Measurements from ENCODE around the gene LMNB1. TPM values are rescaled to one million over a fixed set of nuclear protein-coding genes. Genes with fewer than 3 reads are reported as not detected.
"Not testable (repeated sequence)": the region's sequence is repeated elsewhere in the genome, so short reads cannot be mapped to it uniquely, and the experiment has no call there.

Gene LMNB1
- total and polyA plus RNA-seq, 4 donors, result 1.1 to 8.9 (median 4.1) TPM

GRCh38 chr5:126774595-126774994 is 2.3 kb upstream of the LMNB1 start:
- WGBS, 2 donors, result 96 to 97% methylated on average over 14 of the region's 14 CpGs
- H3K9me3 ChIP-seq (ENCODE audit: control insufficient read depth, low read length); ATAC-seq (ENCODE audit: low FRiP score); H3K4me1 ChIP-seq (ENCODE audit: control insufficient read depth in 1 of 2, insufficient read depth in 2 of 2, low read length in 2 of 2); intact Hi-C loops (cut with DNase I); DNase-seq; H3K4me3 ChIP-seq (ENCODE audit: low read length in 2 of 2); H3K36me3 ChIP-seq (ENCODE audit: control insufficient read depth in 1 of 2, insufficient read depth in 2 of 2, low read length in 1 of 2); H3K27ac ChIP-seq (ENCODE audit: low read depth in 1 of 2, low read length in 2 of 2); H3K27me3 ChIP-seq (ENCODE audit: control insufficient read depth in 1 of 2, insufficient read depth in 2 of 2, low read length in 1 of 2): not testable (repeated sequence)

- 0% methylated on average over 87 to 93 of the region's 93 CpGs for WGBS, 2 donors
- peak; percentile 70 to 85 for DNase-seq
These were observed 480 bp downstream of the LMNB1 start for GRCh38 chr5:126777257-126777974.

GRCh38 chr5:126777975-126778674 is 1.2 kb downstream of the LMNB1 start:
- peak; percentile 80 for ATAC-seq (ENCODE audit: low FRiP score)
- Histone ChIP-seq H3K4me1 (ENCODE audit: control insufficient read depth in 1 of 2, insufficient read depth in 2 of 2, low read length in 2 of 2) (peaks cover 0 to 3% of the 10 kb centered on the region in 2 donors), H3K4me3 (ENCODE audit: low read length in 2 of 2) (peak overlapping the region; percentile 57 to 77), H3K36me3 (ENCODE audit: control insufficient read depth in 1 of 2, insufficient read depth in 2 of 2, low read length in 1 of 2) (no peaks in the 10 kb centered on the region), H3K27me3 (ENCODE audit: control insufficient read depth in 1 of 2, insufficient read depth in 2 of 2, low read length in 1 of 2) (no peaks in the 10 kb centered on the region), H3K9me3 (ENCODE audit: control insufficient read depth, low read length) (no peaks in the 10 kb centered on the region), H3K27ac (ENCODE audit: low read depth in 1 of 2, low read length in 2 of 2) (peak overlapping the region in 1 of 2 donors; percentile 27)
- DNase-seq, result peak; percentile 94 to 95
- 0% methylated on average over 55 to 66 of the region's 66 CpGs for WGBS, 2 donors
- intact Hi-C loops (cut with DNase I), result loop anchor here (2.0 to 5.0 kb wide), 2 partner anchors 101 to 251 kb away; no protein-coding TSS in a partner anchor

More at GRCh38 chr5:126777257-126777974, 480 bp downstream of the LMNB1 start:
- H3K4me3 ChIP-seq (ENCODE audit: low read length in 2 of 2), result peak overlapping the region; percentile 57 to 77
- H3K36me3 ChIP-seq (ENCODE audit: control insufficient read depth in 1 of 2, insufficient read depth in 2 of 2, low read length in 1 of 2), result no peaks in the 10 kb centered on the region
- peaks cover 0 to 3% of the 10 kb centered on the region in 2 donors for H3K4me1 ChIP-seq (ENCODE audit: control insufficient read depth in 1 of 2, insufficient read depth in 2 of 2, low read length in 2 of 2)
- H3K27ac ChIP-seq (ENCODE audit: low read depth in 1 of 2, low read length in 2 of 2), result peak overlapping the region in 1 of 2 donors; percentile 64
- ATAC-seq (ENCODE audit: low FRiP score), result peak; percentile 69
- intact Hi-C loops (cut with DNase I), result loop anchor here (2.0 to 5.0 kb wide), 2 partner anchors 100 to 251 kb away; no protein-coding TSS in a partner anchor
- no peaks in the 10 kb centered on the region for H3K27me3 ChIP-seq (ENCODE audit: control insufficient read depth in 1 of 2, insufficient read depth in 2 of 2, low read length in 1 of 2)
- no peaks in the 10 kb centered on the region for H3K9me3 ChIP-seq (ENCODE audit: control insufficient read depth, low read length)

- H3K36me3 ChIP-seq (ENCODE audit: control insufficient read depth in 1 of 2, insufficient read depth in 2 of 2, low read length in 1 of 2), result no peaks in the 10 kb centered on the region
- peak overlapping the region in 1 of 2 donors; percentile 27 for H3K27ac ChIP-seq (ENCODE audit: low read depth in 1 of 2, low read length in 2 of 2)
- H3K4me3 ChIP-seq (ENCODE audit: low read length in 2 of 2), result peak overlapping the region; percentile 57 to 77
- H3K27me3 ChIP-seq (ENCODE audit: control insufficient read depth in 1 of 2, insufficient read depth in 2 of 2, low read length in 1 of 2), result no peaks in the 10 kb centered on the region
- H3K9me3 ChIP-seq (ENCODE audit: control insufficient read depth, low read length), result no peaks in the 10 kb centered on the region
- DNase-seq (no peak), ATAC-seq (ENCODE audit: low FRiP score) (no peak)
- WGBS, 2 donors, result 6% methylated on average over 17 of the region's 17 CpGs
- intact Hi-C loops (cut with DNase I), result loop anchor here (5.0 kb wide), 1 partner anchor 102 kb away; no protein-coding TSS in a partner anchor
- H3K4me1 ChIP-seq (ENCODE audit: control insufficient read depth in 1 of 2, insufficient read depth in 2 of 2, low read length in 2 of 2), result peaks cover 0 to 3% of the 10 kb centered on the region in 2 donors
These were observed 1.9 kb downstream of the LMNB1 start for GRCh38 chr5:126778675-126779403.

GRCh38 chr5:126780165-126780827 is 3.4 kb downstream of the LMNB1 start:
- no peak for DNase-seq
- intact Hi-C loops (cut with DNase I), result loop anchor here in 1 of 2 donors (5.0 kb wide), 1 partner anchor 123 kb away; no protein-coding TSS in a partner anchor
- 25 to 28% methylated on average over 7 of the region's 7 CpGs for WGBS, 2 donors

GRCh38 chr5:126788409-126788808 is 11.5 kb downstream of the LMNB1 start:
- DNase-seq; H3K4me1 ChIP-seq (ENCODE audit: control insufficient read depth in 1 of 2, insufficient read depth in 2 of 2, low read length in 2 of 2); H3K36me3 ChIP-seq (ENCODE audit: control insufficient read depth in 1 of 2, insufficient read depth in 2 of 2, low read length in 1 of 2); H3K9me3 ChIP-seq (ENCODE audit: control insufficient read depth, low read length); intact Hi-C loops (cut with DNase I); ATAC-seq (ENCODE audit: low FRiP score); H3K27ac ChIP-seq (ENCODE audit: low read depth in 1 of 2, low read length in 2 of 2); H3K27me3 ChIP-seq (ENCODE audit: control insufficient read depth in 1 of 2, insufficient read depth in 2 of 2, low read length in 1 of 2); H3K4me3 ChIP-seq (ENCODE audit: low read length in 2 of 2): not testable (repeated sequence)
- 96% methylated on average over 7 of the region's 7 CpGs for WGBS, 2 donors

More at GRCh38 chr5:126780165-126780827, 3.4 kb downstream of the LMNB1 start:
- Histone ChIP-seq H3K9me3 (ENCODE audit: control insufficient read depth, low read length) (no peaks in the 10 kb centered on the region), H3K4me3 (ENCODE audit: low read length in 2 of 2) (no peak overlapping the region), H3K27me3 (ENCODE audit: control insufficient read depth in 1 of 2, insufficient read depth in 2 of 2, low read length in 1 of 2) (no peaks in the 10 kb centered on the region), H3K4me1 (ENCODE audit: control insufficient read depth in 1 of 2, insufficient read depth in 2 of 2, low read length in 2 of 2) (peaks cover 0 to 3% of the 10 kb centered on the region in 2 donors), H3K27ac (ENCODE audit: low read depth in 1 of 2, low read length in 2 of 2) (no peak overlapping the region), H3K36me3 (ENCODE audit: control insufficient read depth in 1 of 2, insufficient read depth in 2 of 2, low read length in 1 of 2) (no peaks in the 10 kb centered on the region)
- ATAC-seq (ENCODE audit: low FRiP score), result no peak

GRCh38 chr5:126793097-126793496 is 16.2 kb downstream of the LMNB1 start:
- H3K9me3 ChIP-seq (ENCODE audit: control insufficient read depth, low read length), result no peaks in the 10 kb centered on the region
- H3K36me3 ChIP-seq (ENCODE audit: control insufficient read depth in 1 of 2, insufficient read depth in 2 of 2, low read length in 1 of 2), result no peaks in the 10 kb centered on the region
- 67 to 83% methylated on average over 3 of the region's 3 CpGs for WGBS, 2 donors
- intact Hi-C loops (cut with DNase I), result no loop called here
- no peak for DNase-seq
- no peak overlapping the region for H3K27ac ChIP-seq (ENCODE audit: low read depth in 1 of 2, low read length in 2 of 2)
- no peak overlapping the region for H3K4me3 ChIP-seq (ENCODE audit: low read length in 2 of 2)
- no peaks in the 10 kb centered on the region for H3K4me1 ChIP-seq (ENCODE audit: control insufficient read depth in 1 of 2, insufficient read depth in 2 of 2, low read length in 2 of 2)
- no peaks in the 10 kb centered on the region for H3K27me3 ChIP-seq (ENCODE audit: control insufficient read depth in 1 of 2, insufficient read depth in 2 of 2, low read length in 1 of 2)
- ATAC-seq (ENCODE audit: low FRiP score), result no peak

GRCh38 chr5:126793648-126794047 is 16.7 kb downstream of the LMNB1 start:
- H3K4me1 ChIP-seq (ENCODE audit: control insufficient read depth in 1 of 2, insufficient read depth in 2 of 2, low read length in 2 of 2); intact Hi-C loops (cut with DNase I); ATAC-seq (ENCODE audit: low FRiP score); H3K27me3 ChIP-seq (ENCODE audit: control insufficient read depth in 1 of 2, insufficient read depth in 2 of 2, low read length in 1 of 2); DNase-seq; H3K4me3 ChIP-seq (ENCODE audit: low read length in 2 of 2); H3K9me3 ChIP-seq (ENCODE audit: control insufficient read depth, low read length); H3K27ac ChIP-seq (ENCODE audit: low read depth in 1 of 2, low read length in 2 of 2); H3K36me3 ChIP-seq (ENCODE audit: control insufficient read depth in 1 of 2, insufficient read depth in 2 of 2, low read length in 1 of 2): not testable (repeated sequence)
- 95% methylated on average over 9 of the region's 9 CpGs for WGBS, 2 donors
